Stimulated activated CD4-positive, alpha-beta T cell treated with anti-CD3 and anti-CD28 coated beads, Interleukin-12 subunit alpha, Interleukin-12 subunit beta, amount 100 ng/mL, for 4 hours (primary cell): ENCODE measurements around the gene DTD1.

Source experiments
- DNase-seq: peaks from one replicate; pipeline ENCODE4 v3.0.0-alpha.2; 2020

Gene DTD1

GRCh38 chr20:18802012-18802634, 214.3 kb downstream of the DTD1 start:
- DNase-seq, result no peak

GRCh38 chr20:18805881-18806280, 218.0 kb downstream of the DTD1 start:
- DNase-seq, result no peak

GRCh38 chr20:18808712-18809111, 220.9 kb downstream of the DTD1 start:
- no peak for DNase-seq

GRCh38 chr20:18811186-18811585, 223.3 kb downstream of the DTD1 start:
- no peak for DNase-seq

- no peak for DNase-seq
Observed at GRCh38 chr20:18811904-18812303, 224.1 kb downstream of the DTD1 start.

GRCh38 chr20:18813483-18813882, 225.6 kb downstream of the DTD1 start, which contains the start of gene SCP2D1:
TSS of gene SCP2D1 (plus strand) at chr20:18813783. CDS start at chr20:18813816, 33 bp downstream.
- DNase-seq, result no peak

- DNase-seq, result no peak
Observed at GRCh38 chr20:18815194-18815942, 227.5 kb downstream of the DTD1 start.
